Medulla oblongata (tissue), 1 donor: ENCODE data around the gene TMEM198.

Experiments
- DNase-seq: peaks from one replicate; pipeline ENCODE4 v3.0.0-alpha.2; 2015; ENCODE audit errors: extremely low spot score

Gene TMEM198

DNA sequence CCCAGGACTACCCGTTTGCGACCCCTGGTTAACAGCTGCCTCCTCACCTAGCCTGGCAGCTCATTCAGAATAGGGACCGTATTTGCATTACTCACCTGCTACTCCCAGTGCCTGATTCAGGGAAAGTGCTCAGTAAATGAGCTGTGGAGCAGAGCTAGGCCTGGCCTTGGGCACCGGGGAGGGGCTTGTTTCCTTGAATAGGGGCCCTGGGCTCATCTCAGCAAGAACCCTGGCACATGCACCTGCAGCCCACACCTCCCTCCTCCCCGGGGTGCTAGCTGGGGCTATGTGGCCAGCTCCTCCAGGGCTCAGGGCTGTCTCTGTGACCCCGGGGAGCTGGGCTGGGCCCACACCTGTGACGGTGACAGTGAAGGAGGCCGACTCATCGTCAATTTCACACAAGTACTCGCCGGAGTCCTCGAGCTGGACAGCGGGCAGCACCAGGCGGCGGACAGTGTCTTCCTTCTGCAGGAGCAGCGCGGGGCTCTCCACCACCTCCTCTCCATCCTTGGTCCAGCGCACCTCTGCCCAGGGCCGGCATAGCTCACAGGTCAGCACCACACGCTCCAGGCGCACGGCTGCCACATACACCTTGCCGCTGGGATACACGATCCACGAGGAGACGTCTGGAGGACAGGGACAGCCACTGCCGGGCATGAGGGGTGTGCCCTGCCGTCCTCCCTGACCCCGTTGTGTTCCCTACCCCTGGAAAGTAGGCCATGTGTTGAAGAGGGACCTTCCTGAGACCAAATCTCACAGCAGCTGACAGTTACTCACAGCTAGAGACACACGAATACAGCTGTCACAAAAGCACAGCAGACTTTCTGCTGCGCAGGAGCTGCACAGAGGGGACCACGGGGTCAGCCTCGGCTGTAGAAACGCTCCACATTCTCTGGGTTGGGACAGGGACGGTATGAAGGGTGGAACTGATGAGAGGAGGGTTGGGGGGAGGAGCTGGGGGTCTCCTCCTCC, 18.5 kb downstream of the TMEM198 start:
- no peak for DNase-seq

DNA sequence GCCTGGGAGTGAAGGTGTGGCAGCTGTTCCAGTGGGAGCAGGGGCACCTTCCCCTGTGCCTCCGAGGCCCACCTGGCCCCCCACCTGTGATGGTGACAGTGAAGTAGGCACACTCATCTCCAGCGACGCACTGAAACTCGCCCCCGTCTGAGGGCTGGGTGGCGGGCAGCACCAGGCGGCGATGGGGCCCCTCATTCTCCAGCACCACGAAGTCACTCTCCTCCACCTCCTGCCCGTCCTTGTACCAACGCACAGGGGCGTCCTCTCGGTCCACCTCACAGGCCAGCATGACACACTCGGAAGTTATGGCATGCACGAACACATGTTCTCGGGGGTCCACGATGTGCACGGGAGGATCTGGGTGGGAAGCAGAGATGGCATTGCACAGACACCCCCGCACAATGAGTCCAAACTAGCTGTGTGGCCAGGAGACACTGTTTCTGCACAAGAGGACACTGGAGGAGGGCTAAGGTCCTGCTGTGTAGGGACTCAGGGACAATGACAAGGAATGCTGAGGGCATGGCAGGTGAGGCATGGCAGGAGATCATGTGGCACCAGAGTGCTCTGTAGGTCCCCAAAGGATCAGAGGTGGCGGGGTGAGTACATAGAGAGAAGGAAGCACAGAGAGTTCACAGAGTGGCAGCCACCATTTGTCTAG, 19.6 kb downstream of the TMEM198 start:
- DNase-seq: no peak

DNA sequence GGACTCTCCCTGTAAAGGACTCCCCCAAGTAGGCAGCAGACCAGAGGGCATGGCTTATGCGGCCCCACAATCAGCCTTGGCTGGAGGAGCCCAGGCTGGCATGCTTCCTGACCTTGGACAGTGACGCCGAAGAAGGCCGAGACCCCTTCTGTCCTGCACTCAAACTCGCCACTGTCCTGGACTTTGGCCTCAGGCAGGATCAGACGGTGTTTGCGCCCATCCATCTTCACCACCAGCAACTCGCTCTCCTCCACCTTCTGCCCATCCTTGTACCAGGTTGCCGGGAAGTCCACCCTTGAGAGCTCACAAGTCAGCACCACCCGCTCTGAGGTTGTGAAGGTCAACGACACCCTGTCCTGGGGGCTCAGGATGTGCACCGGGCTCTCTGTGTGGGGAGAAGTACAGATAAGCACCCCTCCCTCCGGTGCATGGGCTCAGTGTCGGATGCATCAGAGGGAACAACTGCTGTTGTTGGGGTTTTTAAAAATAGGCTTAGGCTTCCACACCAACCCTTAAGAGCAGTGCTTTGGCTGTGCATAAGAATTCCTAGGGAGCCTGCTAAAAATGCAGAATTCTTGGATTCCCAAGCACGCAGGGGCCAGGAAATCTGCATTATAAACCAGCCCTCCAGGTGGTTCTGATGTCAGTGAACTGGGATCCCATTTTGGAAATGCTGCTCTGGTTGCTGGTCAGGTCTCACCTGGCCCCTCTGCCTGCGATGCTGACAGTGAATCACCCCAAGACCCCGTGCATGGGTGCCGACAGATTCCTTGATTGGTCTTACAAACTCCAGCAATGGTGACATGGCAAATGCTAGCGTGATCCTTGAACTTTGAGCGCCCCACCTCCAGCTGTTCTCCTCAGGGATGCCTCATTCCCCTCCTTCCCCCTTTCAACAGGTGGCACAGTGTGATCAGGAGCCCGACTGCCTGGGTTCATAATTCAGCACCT, 21.6 kb downstream of the TMEM198 start:
- no peak for DNase-seq

DNA sequence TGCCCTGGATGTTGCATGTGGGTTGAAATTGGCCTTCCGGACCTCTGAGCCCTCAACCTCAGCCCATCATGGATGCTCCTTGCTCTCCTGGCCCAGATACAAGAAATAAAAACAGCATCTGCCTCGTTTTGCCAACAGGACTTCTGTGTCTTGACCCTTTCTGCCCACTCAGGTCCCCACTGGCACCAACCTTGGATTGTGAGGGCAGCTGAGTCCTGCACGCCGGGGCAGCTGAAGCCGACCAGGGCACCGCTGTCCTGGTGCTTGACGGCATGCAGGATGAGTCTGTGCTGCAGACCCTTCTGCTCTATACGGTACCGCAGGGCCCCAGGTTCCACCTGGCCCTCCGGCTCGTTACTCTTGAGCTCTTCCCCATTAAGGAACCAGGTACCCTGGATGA, 22.8 kb downstream of the TMEM198 start:
- DNase-seq: no peak

DNA sequence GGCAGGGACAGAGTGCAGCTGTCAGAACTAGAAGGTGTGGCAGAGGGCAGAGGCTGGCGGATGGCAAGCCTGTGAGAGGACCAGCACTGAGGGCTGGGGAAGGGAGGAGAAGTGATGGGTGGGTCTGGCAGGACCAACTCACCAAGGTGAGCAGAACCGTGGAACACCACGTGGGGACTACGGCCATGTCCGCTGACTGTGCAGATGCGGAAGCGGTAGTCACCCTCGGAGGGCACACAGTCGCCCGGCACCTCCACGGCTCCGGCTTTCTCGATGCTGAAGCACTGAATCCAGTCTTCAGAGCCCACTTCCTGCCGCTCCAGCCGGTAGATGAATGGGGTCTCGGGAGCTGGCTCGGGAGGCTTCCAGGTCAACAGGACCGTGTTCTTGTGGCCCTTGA, 23.3 kb downstream of the TMEM198 start:
- no peak for DNase-seq

DNA sequence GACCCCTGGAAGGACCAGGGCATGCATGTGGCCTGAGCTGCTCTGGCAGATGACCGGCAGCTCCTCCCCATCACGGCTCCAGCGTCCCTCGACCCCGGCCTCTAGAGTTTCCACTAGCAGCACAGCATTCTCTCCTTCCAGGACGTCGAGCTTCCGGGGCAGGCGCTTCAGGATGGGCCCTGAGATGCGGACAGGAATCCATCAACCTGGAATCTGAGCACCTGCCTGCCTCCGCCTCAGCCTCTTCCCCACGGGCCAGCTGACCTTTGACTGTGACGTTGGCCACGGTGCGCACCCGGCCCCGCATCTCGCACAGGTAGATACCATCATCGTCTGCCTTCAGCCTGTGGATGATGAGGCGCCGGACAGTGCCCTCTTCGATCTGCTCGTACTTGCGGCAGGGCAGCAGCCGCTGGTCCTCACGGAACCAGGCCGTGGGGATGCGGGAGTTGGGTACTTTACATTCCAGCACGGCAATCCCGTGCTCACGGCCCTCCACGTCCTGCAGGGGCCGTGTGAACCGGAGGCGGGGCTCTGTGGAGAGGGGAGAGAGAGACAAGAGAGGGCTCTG, 24.0 kb downstream of the TMEM198 start:
- no peak for DNase-seq

DNA sequence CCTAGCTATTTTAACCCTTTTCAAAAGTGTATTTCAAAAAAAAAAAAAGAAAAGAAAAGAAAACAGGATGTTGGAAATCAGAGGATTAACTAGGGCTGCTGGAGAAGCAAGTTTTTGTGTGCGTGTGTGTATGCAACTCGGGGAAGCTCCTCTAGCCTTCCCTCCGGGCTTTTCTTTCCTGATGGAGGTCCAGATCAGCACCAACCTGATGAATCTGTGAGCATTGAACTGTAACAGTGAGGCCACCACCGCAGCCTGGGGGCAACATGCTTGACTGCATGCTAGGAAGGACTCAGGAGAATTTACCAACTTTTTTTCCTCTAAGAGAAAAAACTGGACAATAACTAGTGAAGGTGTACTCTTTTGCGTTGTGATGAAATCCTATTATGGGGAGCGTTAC, 25.2 kb downstream of the TMEM198 start:
- DNase-seq: no peak

DNA sequence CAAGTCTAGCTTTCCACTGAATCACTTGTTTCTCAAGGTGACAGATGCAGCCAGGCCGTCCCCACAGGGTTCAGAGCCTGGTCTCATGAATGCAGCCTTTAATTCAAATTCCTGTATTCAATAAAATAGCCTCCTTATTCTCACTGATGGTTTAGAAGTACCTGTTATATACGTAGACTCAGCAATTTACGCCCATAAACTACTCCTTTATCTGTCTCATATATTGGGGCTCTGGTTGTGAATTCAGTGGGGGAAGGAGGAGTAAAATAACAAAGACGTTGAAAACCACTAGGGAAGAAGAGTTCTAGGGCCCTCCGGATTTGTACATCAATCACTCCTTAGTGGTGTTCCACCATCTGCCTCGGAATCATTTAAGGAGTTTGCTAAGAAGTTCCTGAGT, 25.8 kb downstream of the TMEM198 start:
- DNase-seq: no peak

DNA sequence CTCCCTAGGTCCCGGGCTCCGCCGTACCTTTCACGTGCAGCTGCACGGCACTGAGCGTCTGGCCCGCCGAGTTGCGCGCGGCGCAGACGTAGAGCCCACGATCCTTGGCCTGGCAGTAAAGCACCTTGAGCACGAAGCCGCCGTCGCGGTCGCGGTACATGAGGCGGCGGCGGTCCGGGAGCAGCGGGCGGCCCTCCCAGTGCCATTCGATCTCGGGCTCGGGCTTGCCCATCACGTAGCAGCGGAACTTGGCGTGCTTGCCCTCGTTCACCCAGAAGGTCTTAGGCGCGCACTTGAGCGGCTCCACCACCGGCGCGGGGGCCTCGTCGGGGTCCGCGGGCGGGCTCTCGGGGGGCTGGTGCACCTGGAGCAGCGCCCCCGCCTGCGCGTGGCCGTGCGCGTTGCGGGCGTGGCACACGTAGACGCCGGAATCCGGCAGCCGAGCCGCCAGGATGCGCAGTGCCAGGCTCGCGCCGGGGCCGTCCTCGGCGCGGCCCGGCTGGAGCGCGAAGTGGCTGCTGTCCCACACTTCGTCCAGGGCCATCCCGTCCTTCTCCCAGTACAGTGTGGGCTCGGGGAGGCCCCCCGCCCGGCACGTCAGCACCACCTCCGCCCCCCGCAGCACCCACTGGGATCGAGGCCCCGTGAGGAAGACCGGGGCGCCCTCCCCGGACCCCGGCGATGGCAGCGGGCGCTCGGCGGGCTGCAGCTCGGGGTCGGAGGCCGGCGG, 26.5 kb downstream of the TMEM198 start:
- DNase-seq: no peak

DNA sequence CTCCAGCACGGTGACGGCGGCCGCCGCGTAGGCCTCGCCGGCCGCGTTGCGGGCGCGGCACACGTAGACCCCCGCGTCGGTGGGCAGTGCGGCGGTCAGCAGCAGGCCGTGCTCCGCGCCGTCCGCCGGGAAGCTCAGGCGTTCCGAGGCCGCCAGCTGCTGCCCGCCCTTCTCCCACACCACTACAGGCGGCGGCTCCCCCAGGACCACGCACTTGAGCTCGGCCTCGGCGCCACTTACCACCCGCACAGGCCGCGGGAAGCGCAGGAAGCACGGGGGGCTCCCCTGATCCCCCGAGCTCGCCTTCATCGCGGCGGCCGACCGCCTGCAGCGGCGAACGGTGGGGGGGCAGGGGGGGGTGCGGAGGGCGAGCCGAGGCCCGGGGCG, 27.1 kb downstream of the TMEM198 start:
- DNase-seq: no peak

DNA sequence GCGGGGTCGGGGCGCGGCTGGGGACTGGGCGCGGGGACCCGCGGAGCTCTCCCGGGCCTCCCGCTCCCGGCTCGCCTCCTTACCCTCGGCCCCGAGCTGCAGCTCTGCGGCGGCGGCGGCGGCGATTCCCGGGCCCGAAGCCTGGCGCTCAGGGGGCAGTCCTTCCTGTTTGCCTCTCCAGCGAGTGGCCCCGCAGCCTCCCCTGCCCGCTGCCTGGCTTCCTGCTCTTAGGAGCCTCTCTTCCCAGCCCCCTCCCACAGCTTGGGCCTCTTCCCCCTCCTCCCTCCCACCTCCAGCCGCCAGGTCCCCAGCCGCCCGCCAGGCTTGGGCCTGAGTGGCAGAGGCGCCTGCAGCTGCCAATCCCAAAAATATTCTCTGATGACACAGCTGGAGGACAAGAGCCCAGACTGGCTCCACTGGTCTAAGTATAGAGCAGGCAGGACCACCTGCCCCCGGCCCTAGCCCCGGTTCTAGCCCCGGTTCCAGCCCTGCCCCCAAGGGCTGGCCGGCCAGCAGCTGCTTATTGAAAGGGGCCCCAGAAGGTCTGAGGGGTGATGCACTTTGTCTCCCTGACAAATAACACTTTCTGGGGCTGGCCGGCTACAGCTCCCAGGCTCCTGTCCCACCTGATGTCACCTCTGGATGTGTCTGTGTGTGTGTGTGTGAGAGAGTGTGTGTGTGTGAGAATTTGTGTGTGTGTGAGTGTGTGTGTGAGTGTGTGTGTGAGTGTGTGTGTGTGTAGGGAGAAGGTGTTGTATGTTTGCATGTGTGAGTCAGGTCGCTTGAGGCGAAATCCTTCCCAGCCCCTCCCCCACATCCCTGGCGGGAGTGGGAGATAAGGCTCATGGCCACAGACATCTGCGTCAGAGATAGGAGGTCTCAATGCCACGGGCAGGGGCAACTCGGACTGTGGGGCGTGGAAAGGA, 27.7 kb downstream of the TMEM198 start, which contains the start of gene OBSL1:
TSS of gene OBSL1 (minus strand) at position 229 of the 926 bp plus-strand sequence. CDS start 307 bp downstream, outside the sequence.
- peak; percentile 41 for DNase-seq

DNA sequence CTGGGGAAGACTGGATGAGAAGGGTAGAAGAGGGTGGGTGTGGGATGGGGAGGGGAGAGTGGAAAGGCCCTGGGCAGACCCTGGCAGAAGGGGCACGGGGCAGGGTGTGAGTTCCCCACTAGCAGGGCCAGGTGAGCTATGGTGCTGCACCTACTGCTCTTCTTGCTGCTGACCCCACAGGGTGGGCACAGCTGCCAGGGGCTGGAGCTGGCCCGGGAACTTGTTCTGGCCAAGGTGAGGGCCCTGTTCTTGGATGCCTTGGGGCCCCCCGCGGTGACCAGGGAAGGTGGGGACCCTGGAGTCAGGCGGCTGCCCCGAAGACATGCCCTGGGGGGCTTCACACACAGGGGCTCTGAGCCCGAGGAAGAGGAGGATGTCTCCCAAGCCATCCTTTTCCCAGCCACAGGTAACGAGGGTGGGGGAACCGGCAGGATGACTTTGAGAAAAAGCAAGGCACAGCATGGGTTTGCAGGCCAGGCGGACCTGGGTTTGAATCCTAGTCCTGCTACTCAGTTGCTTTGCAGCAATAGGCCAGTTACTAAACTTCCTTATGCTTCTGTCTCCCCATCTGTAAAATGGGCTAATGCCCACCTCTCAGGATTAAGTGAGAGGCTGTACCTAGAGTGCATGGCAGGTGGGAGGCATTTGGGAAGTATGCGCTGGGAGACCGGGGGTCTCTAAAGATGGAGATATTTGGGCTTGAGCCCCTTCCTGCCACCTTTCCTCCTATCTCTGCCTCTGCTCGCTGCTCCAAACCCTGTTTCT, 28.6 kb downstream of the TMEM198 start, which contains the start of gene INHA:
TSS of gene INHA (plus strand) at position 74 of the 765 bp plus-strand sequence. CDS start at position 139, 65 bp downstream.
- DNase-seq: no peak

DNA sequence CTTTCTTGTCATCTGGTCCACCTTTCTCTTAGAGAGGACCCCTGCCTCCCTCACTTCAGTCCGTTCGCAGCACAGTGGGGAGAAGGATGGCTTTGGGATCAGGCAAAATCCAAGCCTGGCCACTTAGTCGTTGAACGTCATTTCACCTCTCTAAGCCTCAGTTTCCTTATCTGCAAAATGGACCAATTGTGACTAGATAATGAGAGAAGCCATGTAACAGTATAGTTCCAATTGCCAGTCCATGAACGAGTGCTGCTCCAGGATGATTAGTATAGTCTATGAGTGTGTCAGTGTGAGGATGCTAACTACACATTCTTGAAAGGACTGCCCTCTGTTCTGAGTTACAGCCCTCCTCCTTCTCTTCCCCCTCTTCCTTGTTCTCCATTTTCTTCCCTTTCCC, 29.3 kb downstream of the TMEM198 start:
- DNase-seq: no peak

DNA sequence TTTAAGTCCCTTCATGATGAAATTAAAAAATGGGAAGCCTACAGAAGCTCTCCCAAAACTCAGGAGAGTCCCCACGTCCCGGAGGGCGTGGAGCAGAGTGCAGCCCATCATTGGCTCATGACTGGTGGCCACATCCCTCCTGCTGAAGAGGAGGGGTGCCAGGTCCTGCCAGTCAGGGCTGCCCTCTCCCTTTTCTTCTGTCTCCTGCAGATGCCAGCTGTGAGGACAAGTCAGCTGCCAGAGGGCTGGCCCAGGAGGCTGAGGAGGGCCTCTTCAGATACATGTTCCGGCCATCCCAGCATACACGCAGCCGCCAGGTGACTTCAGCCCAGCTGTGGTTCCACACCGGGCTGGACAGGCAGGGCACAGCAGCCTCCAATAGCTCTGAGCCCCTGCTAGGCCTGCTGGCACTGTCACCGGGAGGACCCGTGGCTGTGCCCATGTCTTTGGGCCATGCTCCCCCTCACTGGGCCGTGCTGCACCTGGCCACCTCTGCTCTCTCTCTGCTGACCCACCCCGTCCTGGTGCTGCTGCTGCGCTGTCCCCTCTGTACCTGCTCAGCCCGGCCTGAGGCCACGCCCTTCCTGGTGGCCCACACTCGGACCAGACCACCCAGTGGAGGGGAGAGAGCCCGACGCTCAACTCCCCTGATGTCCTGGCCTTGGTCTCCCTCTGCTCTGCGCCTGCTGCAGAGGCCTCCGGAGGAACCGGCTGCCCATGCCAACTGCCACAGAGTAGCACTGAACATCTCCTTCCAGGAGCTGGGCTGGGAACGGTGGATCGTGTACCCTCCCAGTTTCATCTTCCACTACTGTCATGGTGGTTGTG, 30.9 kb downstream of the TMEM198 start:
- DNase-seq: no peak

DNA sequence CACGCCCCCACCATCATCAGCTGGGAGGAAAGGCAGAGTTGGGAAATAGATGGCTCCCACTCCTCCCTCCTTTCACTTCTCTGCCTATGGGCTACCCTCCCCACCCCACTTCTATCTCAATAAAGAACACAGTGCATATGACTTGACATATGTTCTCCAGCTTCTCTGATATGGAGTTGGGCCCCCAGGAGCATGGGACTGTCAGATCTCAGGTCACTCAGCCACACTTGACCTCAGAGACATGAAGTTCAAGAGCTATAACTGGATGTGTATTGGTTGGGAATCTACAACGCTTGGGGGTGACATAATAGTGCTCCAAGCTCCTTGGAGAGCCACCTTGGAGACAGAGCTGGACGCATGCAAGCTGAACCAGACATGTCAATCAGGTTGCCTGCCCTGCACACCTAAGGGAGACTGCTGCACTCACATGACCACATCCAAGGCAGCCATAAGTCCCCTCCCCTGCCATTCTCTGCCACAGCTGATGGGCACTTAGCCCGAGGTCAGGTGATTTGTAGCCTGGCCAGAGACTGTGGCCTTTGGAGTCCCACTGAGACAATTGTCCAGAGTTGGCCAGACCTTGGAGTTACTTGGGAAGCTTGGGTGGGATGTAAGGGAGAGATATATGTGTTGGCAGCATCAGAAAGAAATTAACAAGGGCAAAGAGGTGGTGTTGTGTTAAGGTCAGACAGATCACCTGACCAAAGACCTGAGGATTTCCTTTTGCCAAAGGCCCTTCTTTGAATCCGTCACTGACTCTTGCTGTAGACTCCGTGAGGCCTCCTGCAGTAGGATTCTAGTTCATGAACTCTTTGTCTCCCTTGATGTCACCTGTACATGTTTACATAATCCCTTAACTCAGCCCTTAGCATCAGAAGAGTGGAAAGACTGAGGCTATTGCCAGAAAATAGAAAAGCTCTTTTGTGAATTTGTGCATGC, 32.0 kb downstream of the TMEM198 start:
- DNase-seq: no peak

DNA sequence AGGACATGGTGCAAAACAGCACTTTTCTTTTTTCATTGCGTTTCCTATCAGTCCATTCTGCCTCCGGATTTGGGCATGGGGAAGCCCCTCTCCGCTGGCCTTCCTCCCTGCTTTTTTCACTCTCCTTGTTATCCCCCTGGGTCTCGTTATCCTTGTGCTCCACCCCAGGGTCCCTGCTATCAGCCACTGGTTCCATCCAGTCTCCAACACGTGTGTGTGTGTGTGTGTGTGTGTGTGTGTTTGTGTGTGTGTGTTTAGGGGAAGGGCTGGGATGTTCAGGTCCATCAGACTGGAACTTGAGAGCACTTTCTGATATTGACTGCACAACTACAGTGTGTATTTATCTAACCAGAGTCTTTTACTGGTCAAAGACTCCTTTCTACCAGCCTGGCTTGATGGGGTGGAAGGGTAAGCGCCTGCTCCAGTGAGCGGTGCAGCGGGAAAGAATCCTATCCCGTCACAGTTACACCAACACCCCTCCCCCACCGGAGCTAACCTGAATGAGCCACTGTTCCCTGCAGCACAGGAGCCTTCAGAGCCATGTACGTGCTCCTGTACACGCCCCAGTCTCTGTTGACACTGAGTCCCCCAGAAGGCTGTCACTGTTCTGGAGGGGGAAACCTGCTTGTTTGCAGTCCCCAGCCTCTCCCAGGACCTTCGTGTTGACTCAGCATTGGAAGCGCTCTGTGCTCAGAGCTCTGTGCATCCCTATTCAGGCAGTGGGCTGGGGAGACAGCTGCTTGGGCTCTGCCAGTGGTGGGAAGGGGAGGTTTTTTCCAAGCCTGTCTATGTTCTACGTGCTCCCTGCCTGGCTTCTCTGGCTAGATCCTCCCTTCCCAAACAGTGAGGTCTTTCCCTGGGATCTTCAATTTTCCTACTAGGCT, 32.9 kb downstream of the TMEM198 start:
- DNase-seq: peak; percentile 23
